Esophagus (tissue), 2 donors: ENCODE measurements around the gene TMEM252. TPM values are rescaled to one million over a fixed set of nuclear protein-coding genes. Genes with fewer than 3 reads are reported as not detected.

Source experiments
- H3K27ac ChIP-seq, 2 donors: one replicate each; pipeline ENCODE4 v1.5.1; 2013; ENCODE audit warnings: low read depth in 2 of 2, mild to moderate bottlenecking in 2 of 2, inconsistent platforms in 1 of 2, low read length in 1 of 2, moderate library complexity in 1 of 2
- H3K27me3 ChIP-seq, 2 donors: one replicate each; pipeline ENCODE4 v1.6.1; 2013; ENCODE audit warnings: low read length in 2 of 2, control low read depth in 1 of 2, mild to moderate bottlenecking in 1 of 2; ENCODE audit not compliant: insufficient read depth in 2 of 2, control insufficient read depth in 1 of 2
- H3K36me3 ChIP-seq, 2 donors: one replicate each; pipeline ENCODE4 v1.6.1; 2013; ENCODE audit warnings: low read length in 1 of 2; ENCODE audit not compliant: control insufficient read depth in 2 of 2, insufficient read depth in 2 of 2
- H3K4me1 ChIP-seq, 2 donors: one replicate each; pipeline ENCODE4 v1.6.1; 2013; ENCODE audit warnings: low read length in 1 of 2; ENCODE audit not compliant: control insufficient read depth in 2 of 2, insufficient read depth in 2 of 2
- H3K4me3 ChIP-seq, 2 donors: one replicate each; pipeline ENCODE4 v1.5.1; 2013; ENCODE audit warnings: low read length in 2 of 2, mild to moderate bottlenecking in 2 of 2, low read depth in 1 of 2, moderate library complexity in 1 of 2
- H3K9me3 ChIP-seq, 2 donors: one replicate each; pipeline ENCODE4 v1.6.1; 2013; ENCODE audit warnings: mild to moderate bottlenecking in 2 of 2, low read depth in 1 of 2, low read length in 1 of 2, moderate library complexity in 1 of 2; ENCODE audit not compliant: control insufficient read depth in 2 of 2, insufficient read depth in 1 of 2
- WGBS, 2 donors: extraction: QIAGEN DNeasy Blood & Tissue Kit; methylation state at CpG; one replicate each; pipeline ENCODE4 v1.1.7; 2013; 5-methylcytosine and 5-hydroxymethylcytosine counted together
- polyA plus RNA-seq, 2 donors: library from polyadenylated mRNA; stranded (reverse); fragments of 200-250 nt; gene quantifications; one replicate each; pipeline ENCODE4 v1.2.3, GENCODE V29; 2013
- donor health status: healthy with polysubstance abuse.
- donor health status: Bipolar disorder and iron deficiency.

TMEM252 gene
- polyA plus RNA-seq, 2 donors, result 0.06 TPM; not detected in 1

DNA sequence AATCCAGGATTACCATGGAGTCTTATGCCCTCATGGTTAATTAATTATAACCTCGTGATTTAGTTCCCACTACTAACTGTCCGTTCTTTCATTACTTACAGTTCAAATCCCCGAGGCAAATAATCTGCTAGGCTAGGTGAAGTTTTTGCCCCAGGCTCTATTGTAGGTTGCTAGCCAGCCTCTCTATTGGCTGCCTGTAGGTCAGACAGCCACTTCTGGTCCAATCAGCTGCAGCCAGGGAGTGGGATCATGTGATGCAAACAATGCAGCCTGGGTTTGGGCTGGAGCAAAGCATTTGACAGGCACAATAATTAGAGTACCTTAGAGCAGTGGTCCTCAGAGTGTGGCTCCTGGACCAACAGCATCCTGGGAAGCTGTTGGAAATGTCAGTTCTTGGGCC is 17.7 kb downstream of the TMEM252 start:
- H3K4me1 ChIP-seq, result peaks cover 0 to 4% of the 10 kb centered on the region in 2 donors
- 43 to 58% methylated on average over 3 of the region's 3 CpGs for WGBS, 2 donors
- peak overlapping the region; percentile 21 to 76 for H3K27ac ChIP-seq
- no peaks in the 10 kb centered on the region for H3K27me3 ChIP-seq
- no peak overlapping the region for H3K4me3 ChIP-seq
- no peaks in the 10 kb centered on the region for H3K9me3 ChIP-seq
- no peaks in the 10 kb centered on the region for H3K36me3 ChIP-seq

DNA sequence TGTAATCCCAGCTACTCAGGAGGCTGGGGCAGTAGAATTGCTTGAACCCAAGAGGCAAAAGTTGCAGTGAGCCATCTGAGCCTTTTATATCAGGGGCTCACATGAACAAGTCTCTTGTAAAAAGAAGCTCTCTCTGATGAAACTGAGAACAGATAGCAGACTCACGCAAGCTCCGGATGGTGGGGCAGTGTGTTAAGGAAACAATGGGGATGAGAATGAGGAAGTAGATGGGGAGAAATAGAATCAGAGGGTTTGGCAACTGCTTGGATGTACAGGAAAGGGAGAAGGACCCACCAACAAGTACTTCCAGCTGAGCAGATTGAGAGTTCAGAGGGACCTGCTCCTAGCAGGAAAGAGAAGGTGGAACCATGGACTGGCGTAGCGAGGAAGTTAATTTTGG is 18.6 kb downstream of the TMEM252 start:
- no peak overlapping the region for H3K4me3 ChIP-seq
- peaks cover 0 to 4% of the 10 kb centered on the region in 2 donors for H3K4me1 ChIP-seq
- no peaks in the 10 kb centered on the region for H3K27me3 ChIP-seq
- H3K27ac ChIP-seq, result no peak overlapping the region
- H3K9me3 ChIP-seq, result no peaks in the 10 kb centered on the region
- no peaks in the 10 kb centered on the region for H3K36me3 ChIP-seq
- 58 to 59% methylated on average over 4 of the region's 4 CpGs for WGBS, 2 donors

DNA sequence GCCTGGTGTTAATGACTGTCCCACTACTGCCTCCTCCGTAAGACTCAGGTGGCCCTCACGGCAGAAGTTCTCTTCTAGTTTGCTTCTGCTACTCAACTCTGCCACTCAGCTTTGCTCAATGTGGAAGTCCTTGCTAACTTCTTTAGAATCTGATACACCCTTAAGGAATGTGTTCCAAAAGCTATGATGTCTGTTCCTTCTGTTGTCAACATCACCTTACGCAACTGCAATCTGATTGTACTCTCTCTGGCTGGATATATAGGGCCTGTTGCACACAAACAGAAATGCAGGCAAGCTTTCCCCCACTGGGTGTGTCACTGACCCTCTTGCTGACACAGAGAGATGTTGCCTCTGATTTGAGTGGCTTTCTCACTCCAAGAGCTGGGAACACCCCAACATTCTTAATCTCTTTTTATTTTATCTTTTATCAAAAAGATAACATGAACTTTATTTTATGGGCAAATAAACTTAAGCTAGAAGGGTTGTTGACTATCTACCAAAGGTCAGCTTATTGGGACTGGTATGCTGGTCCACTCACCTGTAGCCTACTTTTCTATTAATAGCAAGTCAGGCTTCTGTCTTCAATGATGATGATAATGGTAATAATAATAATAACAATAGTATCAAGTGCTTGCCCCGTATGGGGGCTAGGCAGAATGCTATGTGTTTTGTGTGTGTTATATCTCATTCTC is 25.2 kb downstream of the TMEM252 start:
- H3K27ac ChIP-seq, result peak overlapping the region in 1 of 2 donors; percentile 34
- 80 to 82% methylated on average over 4 of the region's 4 CpGs for WGBS, 2 donors

DNA sequence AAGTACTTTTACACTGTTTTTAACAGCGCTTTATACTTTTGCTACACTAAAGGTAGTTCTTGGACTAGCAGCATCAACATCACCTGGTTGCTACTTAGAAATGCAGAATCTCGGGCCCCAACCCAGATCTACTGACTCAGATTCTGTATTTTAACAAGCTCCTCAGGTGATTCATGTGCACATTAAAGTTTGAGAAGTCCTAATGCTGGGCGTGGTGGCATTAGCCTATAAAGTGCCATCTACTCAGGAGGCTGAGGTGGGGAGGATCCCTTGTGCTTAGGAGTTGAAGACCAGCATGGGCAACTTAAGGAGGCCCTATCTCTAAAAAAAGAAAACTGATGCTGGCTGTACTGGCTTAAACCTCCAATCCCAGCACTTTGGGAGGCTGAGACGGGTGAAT is 26.7 kb downstream of the TMEM252 start:
- no peaks in the 10 kb centered on the region for H3K36me3 ChIP-seq
- H3K27me3 ChIP-seq, result no peaks in the 10 kb centered on the region
- no peak overlapping the region for H3K4me3 ChIP-seq
- H3K4me1 ChIP-seq, result no peaks in the 10 kb centered on the region
- no peak overlapping the region for H3K27ac ChIP-seq
- H3K9me3 ChIP-seq, result no peaks in the 10 kb centered on the region
- WGBS, 2 donors, result 84 to 86% methylated on average over 4 of the region's 4 CpGs

More for the DNA sequence above, 25.2 kb downstream of the TMEM252 start:
- Histone ChIP-seq H3K4me3 (no peak overlapping the region), H3K4me1 (no peaks in the 10 kb centered on the region), H3K9me3 (no peaks in the 10 kb centered on the region), H3K27me3 (no peaks in the 10 kb centered on the region), H3K36me3 (no peaks in the 10 kb centered on the region)

DNA sequence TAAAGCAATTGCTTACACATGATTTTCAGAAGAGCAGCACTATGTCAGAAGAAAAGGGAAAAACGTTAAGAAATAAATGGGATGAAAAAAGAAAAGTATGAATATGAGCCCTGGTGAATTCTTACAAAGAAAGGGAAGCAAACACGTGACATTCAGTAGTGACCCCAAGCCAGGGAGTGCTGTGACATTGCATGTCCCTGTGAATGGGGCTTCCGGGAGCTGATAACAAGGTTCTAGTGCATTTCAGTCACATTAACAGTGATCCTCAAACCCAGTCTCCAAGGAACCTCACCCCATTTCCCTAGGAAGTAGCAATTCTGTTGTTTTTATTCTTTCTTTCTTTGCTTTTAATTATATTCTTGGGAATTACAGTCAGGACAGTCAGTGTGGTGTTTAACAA is 27.3 kb downstream of the TMEM252 start:
- Histone ChIP-seq H3K9me3 (no peaks in the 10 kb centered on the region), H3K4me3 (no peak overlapping the region), H3K36me3 (no peaks in the 10 kb centered on the region), H3K4me1 (no peaks in the 10 kb centered on the region), H3K27ac (peak overlapping the region in 1 of 2 donors; percentile 49), H3K27me3 (no peaks in the 10 kb centered on the region)
- 61 to 67% methylated on average over 3 of the region's 3 CpGs for WGBS, 2 donors

DNA sequence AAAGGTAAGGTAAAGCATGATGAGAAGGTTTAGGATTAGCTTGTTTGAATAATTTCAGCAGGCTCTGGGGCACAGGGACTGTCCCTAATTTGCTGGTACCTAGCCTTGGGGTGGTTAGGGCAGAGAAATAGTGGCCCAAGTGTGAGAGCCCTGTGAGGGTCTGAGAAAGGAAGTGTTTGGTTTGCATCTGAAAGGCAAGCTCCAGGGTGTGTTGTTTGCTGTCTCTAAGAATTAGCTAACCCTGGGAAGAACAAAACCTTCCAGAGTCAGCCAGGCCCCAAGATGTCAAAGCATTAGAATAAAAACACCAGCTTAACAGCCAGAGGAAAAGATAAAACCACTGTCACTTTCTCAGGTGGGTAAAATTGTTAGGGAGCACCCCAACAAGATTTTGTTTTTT is 31.0 kb downstream of the TMEM252 start:
- no peaks in the 10 kb centered on the region for H3K27me3 ChIP-seq
- no peaks in the 10 kb centered on the region for H3K36me3 ChIP-seq
- no peaks in the 10 kb centered on the region for H3K9me3 ChIP-seq
- peak overlapping the region in 1 of 2 donors; percentile 37 for H3K27ac ChIP-seq
- no peaks in the 10 kb centered on the region for H3K4me1 ChIP-seq
- H3K4me3 ChIP-seq, result no peak overlapping the region

DNA sequence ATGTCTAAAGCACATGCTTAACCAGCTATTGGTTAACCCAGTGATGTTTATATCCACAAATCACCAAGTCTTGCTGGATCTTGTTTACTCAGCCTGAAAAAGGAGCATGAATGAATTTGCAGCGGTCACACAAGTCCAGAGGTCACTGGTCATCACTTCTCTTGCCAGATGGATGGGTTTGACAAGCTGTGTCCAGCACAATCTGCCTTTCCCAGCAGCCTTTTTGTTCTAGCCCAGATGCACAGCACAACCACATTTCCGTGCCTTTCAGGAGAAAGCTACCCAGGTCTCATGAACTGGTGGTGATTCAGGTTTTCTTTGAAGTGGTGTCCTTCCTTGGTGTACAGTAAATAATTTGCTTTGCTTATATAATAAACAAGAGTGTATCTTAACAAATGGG is 32.1 kb downstream of the TMEM252 start:
- no peaks in the 10 kb centered on the region for H3K9me3 ChIP-seq
- H3K4me1 ChIP-seq, result no peaks in the 10 kb centered on the region
- 60 to 61% methylated on average over 2 of the region's 2 CpGs for WGBS, 2 donors
- no peaks in the 10 kb centered on the region for H3K27me3 ChIP-seq
- no peak overlapping the region for H3K4me3 ChIP-seq
- H3K36me3 ChIP-seq, result no peaks in the 10 kb centered on the region
- H3K27ac ChIP-seq, result peak overlapping the region in 1 of 2 donors; percentile 15

DNA sequence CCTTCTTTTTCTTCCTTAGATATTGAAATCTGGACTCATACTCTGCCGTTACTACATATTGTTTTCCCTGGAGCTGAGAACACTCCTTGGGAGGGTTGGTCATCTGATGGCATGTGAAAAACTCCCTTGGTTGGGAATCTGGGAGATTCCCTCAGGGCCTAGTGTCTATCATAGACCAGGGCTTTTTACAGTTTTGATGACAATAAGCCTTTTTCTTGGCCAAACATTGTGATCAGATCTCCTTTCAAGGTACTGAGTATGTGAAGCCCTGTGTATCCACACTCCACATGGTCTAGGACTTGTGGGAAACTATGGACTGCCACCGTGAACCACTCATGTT is 32.9 kb downstream of the TMEM252 start:
- H3K4me1 ChIP-seq, result no peaks in the 10 kb centered on the region
- WGBS, 2 donors, result 48 to 52% methylated on average over 2 of the region's 2 CpGs
- H3K27ac ChIP-seq, result peak overlapping the region; percentile 30 to 41

DNA sequence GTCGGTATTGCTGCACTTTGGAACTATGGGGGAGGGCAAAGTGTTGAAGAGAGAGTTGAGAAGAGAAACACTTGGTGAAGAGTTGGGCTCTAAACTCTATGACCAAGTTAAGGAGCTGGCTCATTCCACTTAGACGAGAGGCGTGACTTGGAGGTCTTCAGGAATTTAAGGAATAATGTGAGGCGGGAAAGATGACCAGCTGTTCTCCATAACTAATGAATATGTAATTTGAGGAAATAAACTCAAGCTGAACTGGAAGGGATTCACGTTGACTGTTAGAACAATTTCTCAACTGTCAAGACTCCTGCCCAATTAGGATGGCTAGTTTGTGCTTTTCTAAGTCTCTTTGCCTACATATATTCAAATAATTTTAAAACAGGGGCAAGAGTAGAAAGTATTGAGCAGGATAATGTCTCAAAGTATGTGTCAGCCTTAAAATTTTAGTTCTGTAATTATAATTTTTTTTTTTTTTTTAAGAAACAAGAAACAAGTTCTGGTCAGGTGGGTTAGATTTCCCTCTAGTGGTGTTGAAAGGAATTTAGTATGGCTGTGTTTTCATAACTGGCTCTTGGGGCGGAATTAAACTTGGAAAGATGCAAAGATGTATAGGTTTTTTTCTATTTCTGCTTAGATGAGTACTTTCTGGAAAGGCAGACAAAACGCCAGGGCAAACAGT is 33.4 kb downstream of the TMEM252 start:
- Histone ChIP-seq H3K27me3 (no peaks in the 10 kb centered on the region), H3K36me3 (no peaks in the 10 kb centered on the region), H3K4me1 (no peaks in the 10 kb centered on the region), H3K4me3 (no peak overlapping the region), H3K9me3 (no peaks in the 10 kb centered on the region), H3K27ac (peak overlapping the region in 1 of 2 donors; percentile 41)
- 54 to 55% methylated on average over 7 of the region's 7 CpGs for WGBS, 2 donors

More for the DNA sequence above, 32.9 kb downstream of the TMEM252 start:
- no peaks in the 10 kb centered on the region for H3K27me3 ChIP-seq
- H3K4me3 ChIP-seq, result no peak overlapping the region
- H3K9me3 ChIP-seq, result no peaks in the 10 kb centered on the region
- no peaks in the 10 kb centered on the region for H3K36me3 ChIP-seq

DNA sequence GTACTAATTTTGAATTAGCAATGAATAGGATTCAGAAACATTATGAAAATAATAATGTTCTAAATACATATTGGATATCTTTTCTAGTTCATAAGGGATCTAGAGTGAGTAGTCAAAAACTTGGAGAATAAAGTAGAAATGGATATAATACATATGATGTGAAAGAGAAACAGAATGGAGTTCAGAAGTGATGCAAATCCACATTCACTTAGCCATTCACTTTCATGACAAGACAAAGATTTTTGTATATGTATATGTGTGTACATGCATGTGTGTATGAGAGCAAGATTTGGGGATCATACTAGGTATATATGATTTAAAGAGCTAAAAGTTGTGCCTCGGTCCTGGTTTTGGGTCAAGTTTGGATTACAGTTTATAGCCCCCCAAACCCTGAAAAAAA is 34.1 kb downstream of the TMEM252 start:
- Histone ChIP-seq H3K27ac (no peak overlapping the region), H3K9me3 (no peaks in the 10 kb centered on the region), H3K27me3 (no peaks in the 10 kb centered on the region), H3K4me3 (no peak overlapping the region), H3K36me3 (no peaks in the 10 kb centered on the region), H3K4me1 (no peaks in the 10 kb centered on the region)
- 92 to 97% methylated on average over 1 of the region's 1 CpG for WGBS, 2 donors
